Activated CD4-positive, CD25-positive, alpha-beta regulatory T cell treated with anti-CD3 and anti-CD28 coated beads, Interleukin-2, amount 50 U/mL, for 16 hours (primary cell): ENCODE measurements around the gene XRCC3.

Source experiments
- DNase-seq: peaks from one replicate; pipeline ENCODE4 v3.0.0-alpha.2; 2020; ENCODE audit warnings: low read depth, low spot score

The XRCC3 gene

GRCh38 chr14:103738701-103739451 is 23.6 kb upstream of the XRCC3 start:
- DNase-seq = no peak

GRCh38 chr14:103738166-103738565 is 22.9 kb upstream of the XRCC3 start:
- DNase-seq = no peak

- DNase-seq = no peak
Measured at GRCh38 chr14:103737432-103738045, 22.3 kb upstream of the XRCC3 start.

- no peak for DNase-seq
Measured at GRCh38 chr14:103736546-103737431, 21.5 kb upstream of the XRCC3 start.

- DNase-seq = no peak
Measured at GRCh38 chr14:103735815-103736545, 20.7 kb upstream of the XRCC3 start.

GRCh38 chr14:103735439-103735814 is 20.2 kb upstream of the XRCC3 start:
- DNase-seq = no peak

GRCh38 chr14:103735022-103735421 is 19.8 kb upstream of the XRCC3 start:
- no peak for DNase-seq

- DNase-seq = no peak
Measured at GRCh38 chr14:103734081-103734888, 19.0 kb upstream of the XRCC3 start.

GRCh38 chr14:103733651-103734050 is 18.4 kb upstream of the XRCC3 start:
- no peak for DNase-seq

GRCh38 chr14:103732868-103733620 is 17.8 kb upstream of the XRCC3 start:
- no peak for DNase-seq

- no peak for DNase-seq
Measured at GRCh38 chr14:103731916-103732867, 16.9 kb upstream of the XRCC3 start.

- DNase-seq = no peak
Measured at GRCh38 chr14:103731481-103731880, 16.2 kb upstream of the XRCC3 start.

- DNase-seq = no peak
Measured at GRCh38 chr14:103730490-103731035, 15.3 kb upstream of the XRCC3 start.

GRCh38 chr14:103729496-103730448 is 14.5 kb upstream of the XRCC3 start:
- no peak for DNase-seq

GRCh38 chr14:103728721-103729120 is 13.5 kb upstream of the XRCC3 start:
- DNase-seq = no peak

GRCh38 chr14:103728141-103728540 is 12.9 kb upstream of the XRCC3 start:
- no peak for DNase-seq

- DNase-seq = no peak
Measured at GRCh38 chr14:103727313-103727980, 12.2 kb upstream of the XRCC3 start.
